Spleen (tissue), 11 donors: ENCODE results near the gene ABTB2. TPM values are rescaled to one million over a fixed set of nuclear protein-coding genes. Genes with fewer than 3 reads are reported as not detected.

Experiments used
- DNase-seq: peaks from one replicate; pipeline ENCODE4 v3.0.0-alpha.2; 2020
- H3K27ac ChIP-seq, 8 donors: fragments of 200-600 bp; sonication (generic) in 7 of 8; 1 replicate in 4 of 8; 2 replicates in 4 of 8; pipeline versions ENCODE4 v1.5.0 to v1.8.0; 2016 to 2021; ENCODE audit warnings: inconsistent platforms in 4 of 8, mild to moderate bottlenecking in 4 of 8, moderate library complexity in 1 of 8
- H3K27me3 ChIP-seq, 7 donors: fragments of 200-600 bp; sonication (generic) in 6 of 7; replicated peaks in 1 of 7; 1 replicate in 4 of 7; 2 replicates in 3 of 7; pipeline versions ENCODE4 v1.5.0 to v1.8.0; 2016 to 2021; ENCODE audit warnings: inconsistent platforms in 3 of 7, mild to moderate bottlenecking in 1 of 7
- H3K36me3 ChIP-seq, 6 donors: fragments of 200-600 bp; sonication (generic) in 5 of 6; 1 replicate in 4 of 6; 2 replicates in 2 of 6; pipeline versions ENCODE4 v1.5.0 to v1.8.0; 2016 to 2021; ENCODE audit warnings: inconsistent platforms in 2 of 6
- H3K4me1 ChIP-seq, 6 donors: fragments of 200-600 bp; sonication (generic) in 5 of 6; 1 replicate in 3 of 6; 2 replicates in 3 of 6; pipeline versions ENCODE4 v1.5.0 to v1.8.0; 2016 to 2021; ENCODE audit warnings: inconsistent platforms in 3 of 6
- H3K4me3 ChIP-seq, 8 donors: fragments of 200-600 bp; sonication (generic) in 7 of 8; 1 replicate in 4 of 8; 2 replicates in 4 of 8; pipeline versions ENCODE4 v1.5.0 to v1.8.0; 2016 to 2021; ENCODE audit warnings: inconsistent platforms in 4 of 8, mild to moderate bottlenecking in 4 of 8, moderate library complexity in 2 of 8
- H3K9me3 ChIP-seq, 8 donors: fragments of 200-600 bp; sonication (generic) in 7 of 8; 1 replicate in 4 of 8; 2 replicates in 4 of 8; pipeline versions ENCODE4 v1.5.0 to v1.8.0; 2016 to 2021; ENCODE audit warnings: inconsistent platforms in 4 of 8
- POLR2A ChIP-seq, 3 donors: fragments of 450-650 bp; IDR thresholded peaks; one replicate each; pipeline ENCODE4 v1.5.1; 2017; ENCODE audit warnings: antibody characterized with exemption in 3 of 3, mild to moderate bottlenecking in 1 of 3
- POLR2AphosphoS5 ChIP-seq, 3 donors: sonication (generic); formaldehyde crosslinking; IDR thresholded peaks; one replicate each; pipeline ENCODE4 v1.5.1; 2017; ENCODE audit warnings: antibody characterized with exemption in 3 of 3
- WGBS, 5 donors: extraction: QIAGEN DNeasy Blood & Tissue Kit in 3 of 5; methylation state at CpG; one replicate each; pipeline versions ENCODE4 v1.1.5 to v1.1.7; 2013 to 2018; 5-methylcytosine and 5-hydroxymethylcytosine counted together
- intact Hi-C: fragments of 100-400 bp; cut with DNase I; formaldehyde crosslinking; loops from one replicate; pipeline ENCODE4 v1.15.0; 2023; ENCODE audit warnings: low total_unique reads
- polyA plus RNA-seq, 3 donors: library from polyadenylated mRNA; stranded (reverse); fragments of 200-250 nt; gene quantifications; one replicate each; pipeline ENCODE4 v1.2.1, GENCODE V29; 2013
- total RNA-seq, 7 donors: library from RNA; depleted of rRNA in 3 of 7; stranded (reverse); fragments of >200 nt in 3 of 7; fragmentation: NEBNext Ultra II Directional in 4 of 7; extraction: Animal tissue kit (Norgen Biotek cat#: 25700) in 4 of 7; gene quantifications; one replicate each; pipeline versions ENCODE4 v1.1.0 to v1.2.1, GENCODE V29; 2016 to 2021
- TF ChIP-seq, protein P1 (sequence below), 11 experiments: fragments of 200-600 bp in 7 of 11; fragments of 450-650 bp in 4 of 11; sonication (generic) in 4 of 11; IDR thresholded peaks in 8 of 11; conservative IDR thresholded peaks in 3 of 11; 1 replicate in 7 of 11; 2 replicates in 4 of 11; pipeline versions ENCODE4 v1.4.0 to v1.8.0; 2016 to 2021; ENCODE audit warnings: antibody characterized with exemption in 11 of 11, inconsistent platforms in 4 of 11, mild to moderate bottlenecking in 1 of 11
- donor health status: healthy with polysubstance abuse.
- donor health status: DM: no; HTN: no; CAD: no; lungs with moderate emphysema.
- donor health status: DM: no; HTN: no; CAD: no.
- donor health status: Bipolar disorder and iron deficiency.
- donor health status: healthy.
- donor health status: DM: no; HTN: no; CAD: no.
- donor health status: DM: yes; HTN: yes; CAD: no.

Gene ABTB2
- total and polyA plus RNA-seq, 10 donors, result 0.41 to 2.9 (median 1.7) TPM

DNA sequence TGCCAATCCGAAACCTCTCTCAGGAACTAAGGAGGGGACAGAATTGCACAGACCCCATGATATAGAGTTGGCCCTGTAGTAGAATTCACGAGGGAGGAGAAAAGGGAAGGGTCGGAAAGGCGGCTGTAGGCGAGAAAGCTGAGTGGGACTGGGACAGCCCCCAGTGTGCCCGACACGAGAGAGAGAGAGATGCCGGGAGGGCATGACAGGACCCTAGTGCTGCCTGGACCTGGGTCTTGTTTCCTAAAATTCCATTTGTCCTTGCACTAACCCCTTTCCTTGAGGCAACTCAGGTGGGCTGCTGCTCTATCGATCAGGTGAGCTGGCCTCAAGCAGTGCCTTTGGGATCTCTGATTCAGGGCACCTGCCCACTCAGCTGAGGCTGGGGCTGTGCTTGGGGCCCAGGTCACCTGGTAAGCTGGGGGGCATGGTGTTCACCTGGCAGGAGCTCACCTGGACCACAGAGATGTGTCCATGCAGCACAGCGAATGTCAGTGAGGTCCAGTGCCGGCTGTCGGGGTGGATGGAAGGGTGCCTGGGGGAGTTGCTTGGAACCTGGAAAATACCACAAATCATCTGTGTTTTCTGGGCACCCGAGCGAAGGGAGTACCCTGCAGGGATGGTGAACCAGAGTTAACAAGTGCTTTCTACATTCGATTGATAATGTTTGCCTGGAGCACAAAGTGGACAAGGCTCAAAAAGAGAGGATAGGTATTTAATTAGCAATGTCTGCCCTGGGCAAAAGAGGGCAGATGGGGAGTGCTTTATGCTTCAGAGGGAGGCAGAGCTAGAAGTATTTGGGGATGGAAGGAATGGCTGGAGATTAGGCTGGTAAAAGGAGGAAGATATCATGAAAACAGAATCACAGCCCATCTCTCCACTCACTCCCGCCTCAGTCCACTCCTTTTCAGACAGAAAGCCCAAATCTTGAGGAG is 190.7 kb downstream of the ABTB2 start:
- TF ChIP-seq, protein P1, sequence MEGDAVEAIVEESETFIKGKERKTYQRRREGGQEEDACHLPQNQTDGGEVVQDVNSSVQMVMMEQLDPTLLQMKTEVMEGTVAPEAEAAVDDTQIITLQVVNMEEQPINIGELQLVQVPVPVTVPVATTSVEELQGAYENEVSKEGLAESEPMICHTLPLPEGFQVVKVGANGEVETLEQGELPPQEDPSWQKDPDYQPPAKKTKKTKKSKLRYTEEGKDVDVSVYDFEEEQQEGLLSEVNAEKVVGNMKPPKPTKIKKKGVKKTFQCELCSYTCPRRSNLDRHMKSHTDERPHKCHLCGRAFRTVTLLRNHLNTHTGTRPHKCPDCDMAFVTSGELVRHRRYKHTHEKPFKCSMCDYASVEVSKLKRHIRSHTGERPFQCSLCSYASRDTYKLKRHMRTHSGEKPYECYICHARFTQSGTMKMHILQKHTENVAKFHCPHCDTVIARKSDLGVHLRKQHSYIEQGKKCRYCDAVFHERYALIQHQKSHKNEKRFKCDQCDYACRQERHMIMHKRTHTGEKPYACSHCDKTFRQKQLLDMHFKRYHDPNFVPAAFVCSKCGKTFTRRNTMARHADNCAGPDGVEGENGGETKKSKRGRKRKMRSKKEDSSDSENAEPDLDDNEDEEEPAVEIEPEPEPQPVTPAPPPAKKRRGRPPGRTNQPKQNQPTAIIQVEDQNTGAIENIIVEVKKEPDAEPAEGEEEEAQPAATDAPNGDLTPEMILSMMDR (IDR thresholded peaks at IDR 0.05 in 8 of 11, conservative IDR thresholded peaks at IDR 0.05 in 3 of 11), result no peak
- WGBS, 5 donors, result 93 to 98% (median 96%) methylated on average over 15 to 16 of the region's 16 CpGs
- peaks cover 0 to 6% (median 0%) of the 10 kb centered on the region in 7 donors for H3K27me3 ChIP-seq
- no peak for DNase-seq
- H3K4me1 ChIP-seq, result no peaks in the 10 kb centered on the region
- H3K36me3 ChIP-seq, result peaks cover 0 to 9% (median 0%) of the 10 kb centered on the region in 6 donors
- H3K4me3 ChIP-seq, result no peak overlapping the region
- intact Hi-C loops, result no loop called here
- no peak overlapping the region for H3K27ac ChIP-seq
- H3K9me3 ChIP-seq, result no peaks in the 10 kb centered on the region

DNA sequence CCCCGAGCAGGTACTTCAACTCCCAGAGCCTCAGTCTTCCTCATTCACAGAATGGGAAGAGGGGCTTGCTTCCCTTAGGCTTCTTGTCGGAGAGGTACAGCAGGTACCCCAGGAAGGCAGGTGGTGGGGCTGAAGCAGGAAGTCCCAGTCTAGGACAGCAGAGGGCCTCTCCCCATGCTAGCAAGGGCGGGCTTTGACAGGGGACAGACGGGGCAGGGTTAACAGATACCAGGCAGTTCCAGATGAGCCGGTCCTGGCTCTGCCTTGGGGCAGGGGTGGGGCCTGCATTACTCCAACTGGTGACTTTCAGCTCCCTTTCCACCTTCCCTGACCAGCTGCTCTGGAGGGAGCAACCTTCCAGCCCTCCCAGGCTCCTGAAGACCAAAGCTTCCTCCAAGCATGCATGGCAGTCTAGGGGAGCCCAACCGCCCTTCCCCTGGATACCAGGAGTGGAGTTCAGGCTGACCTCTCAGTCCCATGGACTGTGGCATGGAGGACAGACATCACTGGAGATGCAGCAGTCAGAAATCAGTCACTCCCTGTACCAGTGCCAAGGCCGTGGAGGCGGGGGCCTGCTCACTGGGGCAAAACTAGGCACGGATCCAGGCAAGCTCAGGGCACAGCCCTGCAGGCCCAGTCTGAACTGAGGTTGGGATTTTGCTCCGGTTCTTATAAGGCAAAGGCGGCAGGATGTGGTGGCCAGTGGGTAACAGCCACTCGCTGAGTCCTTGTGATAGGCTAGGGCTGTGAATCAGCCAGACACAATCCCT is 191.8 kb downstream of the ABTB2 start:
- H3K4me3 ChIP-seq, result no peak overlapping the region
- intact Hi-C loops, result no loop called here
- H3K9me3 ChIP-seq, result no peaks in the 10 kb centered on the region
- peaks cover 0 to 6% (median 0%) of the 10 kb centered on the region in 7 donors for H3K27me3 ChIP-seq
- 83 to 91% (median 88%) methylated on average over 10 to 12 of the region's 12 CpGs for WGBS, 5 donors
- H3K36me3 ChIP-seq, result peaks cover 0 to 10% (median 0%) of the 10 kb centered on the region in 6 donors
- no peak for DNase-seq
- H3K27ac ChIP-seq, result no peak overlapping the region
- no peaks in the 10 kb centered on the region for H3K4me1 ChIP-seq
- TF ChIP-seq POLR2A (IDR thresholded peaks at IDR 0.05), result no peak
- TF ChIP-seq, protein P1 (IDR thresholded peaks at IDR 0.05 in 8 of 11, conservative IDR thresholded peaks at IDR 0.05 in 3 of 11), result no peak
- TF ChIP-seq POLR2AphosphoS5 (IDR thresholded peaks at IDR 0.05), result no peak

DNA sequence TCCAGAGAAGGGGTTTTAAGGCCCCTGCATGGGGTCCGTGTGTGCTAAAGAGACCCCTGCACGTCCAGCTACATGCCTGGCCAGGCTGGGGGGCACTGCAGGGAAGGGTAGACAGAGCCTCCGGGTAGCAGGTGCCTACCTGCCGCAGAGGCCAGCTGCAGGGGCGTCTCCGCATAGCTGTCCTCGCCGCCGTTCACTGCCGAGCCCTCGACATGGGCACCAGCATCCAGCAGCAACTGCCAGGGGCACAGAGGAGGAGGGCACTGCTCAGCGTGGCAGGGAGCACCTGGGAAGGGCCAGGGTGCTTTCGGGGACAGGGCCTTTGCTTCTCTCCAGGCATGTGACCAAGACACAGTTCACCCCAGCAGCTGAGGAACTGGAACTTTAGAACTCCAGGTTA is 192.7 kb downstream of the ABTB2 start:
- intact Hi-C loops, result no loop called here

More for the DNA sequence above, 192.7 kb downstream of the ABTB2 start:
- 89 to 95% (median 90%) methylated on average over 12 to 13 of the region's 13 CpGs; no CpG with 5 or more reads in 1 of the 5 donors for WGBS, 5 donors
- Histone ChIP-seq H3K9me3 (no peaks in the 10 kb centered on the region), H3K36me3 (peaks cover 0 to 12% (median 0%) of the 10 kb centered on the region in 6 donors), H3K27ac (no peak overlapping the region), H3K4me1 (no peaks in the 10 kb centered on the region), H3K27me3 (peaks cover 0 to 6% (median 0%) of the 10 kb centered on the region in 7 donors), H3K4me3 (no peak overlapping the region)
- DNase-seq, result no peak
- TF ChIP-seq, protein P1 (IDR thresholded peaks at IDR 0.05 in 8 of 11, conservative IDR thresholded peaks at IDR 0.05 in 3 of 11), result no peak
- TF ChIP-seq POLR2A (IDR thresholded peaks at IDR 0.05) (no peak), POLR2AphosphoS5 (IDR thresholded peaks at IDR 0.05) (no peak)
